Measurements from ENCODE around the gene HRG.
"Not testable (repeated sequence)": the region's sequence is repeated elsewhere in the genome, so short reads cannot be mapped to it uniquely, and the experiment has no call there.

The HRG gene, protein sequence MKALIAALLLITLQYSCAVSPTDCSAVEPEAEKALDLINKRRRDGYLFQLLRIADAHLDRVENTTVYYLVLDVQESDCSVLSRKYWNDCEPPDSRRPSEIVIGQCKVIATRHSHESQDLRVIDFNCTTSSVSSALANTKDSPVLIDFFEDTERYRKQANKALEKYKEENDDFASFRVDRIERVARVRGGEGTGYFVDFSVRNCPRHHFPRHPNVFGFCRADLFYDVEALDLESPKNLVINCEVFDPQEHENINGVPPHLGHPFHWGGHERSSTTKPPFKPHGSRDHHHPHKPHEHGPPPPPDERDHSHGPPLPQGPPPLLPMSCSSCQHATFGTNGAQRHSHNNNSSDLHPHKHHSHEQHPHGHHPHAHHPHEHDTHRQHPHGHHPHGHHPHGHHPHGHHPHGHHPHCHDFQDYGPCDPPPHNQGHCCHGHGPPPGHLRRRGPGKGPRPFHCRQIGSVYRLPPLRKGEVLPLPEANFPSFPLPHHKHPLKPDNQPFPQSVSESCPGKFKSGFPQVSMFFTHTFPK

DNA sequence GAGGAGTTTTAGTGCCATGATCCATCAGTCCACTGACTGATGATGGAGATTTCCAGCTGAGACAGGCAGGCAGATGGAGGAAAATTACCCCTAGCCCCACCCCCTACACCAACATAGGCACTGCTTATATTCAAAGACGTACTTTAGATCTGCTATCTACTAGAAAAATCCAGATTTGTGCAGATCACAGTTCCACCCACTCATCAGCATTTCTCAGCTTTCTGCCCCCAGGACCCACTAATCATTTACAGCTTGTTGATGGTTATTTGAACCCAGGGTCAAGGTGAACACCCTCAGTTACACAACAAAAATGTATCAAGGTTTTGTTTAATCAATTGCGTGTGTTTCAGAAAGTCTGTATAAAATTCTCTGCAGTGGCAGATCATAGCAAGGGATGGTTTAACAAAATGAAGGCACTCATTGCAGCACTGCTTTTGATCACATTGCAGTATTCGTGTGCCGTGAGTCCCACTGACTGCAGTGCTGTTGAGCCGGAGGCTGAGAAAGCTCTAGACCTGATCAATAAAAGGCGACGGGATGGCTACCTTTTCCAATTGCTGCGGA lies at the start of gene HRG:
TSS of gene HRG (plus strand) at position 390 of the 564 bp plus-strand sequence. CDS start at position 408, 18 bp downstream.
- FAIRE-seq: no peak

- FAIRE-seq: no peak
Observed at GRCh38 chr3:186616299-186616617, 49.6 kb upstream of the HRG start.

- no peak for FAIRE-seq
Observed at GRCh38 chr3:186617036-186617946, 48.5 kb upstream of the HRG start.

- FAIRE-seq: no peak
Observed at GRCh38 chr3:186618318-186618938, 47.4 kb upstream of the HRG start.

DNA sequence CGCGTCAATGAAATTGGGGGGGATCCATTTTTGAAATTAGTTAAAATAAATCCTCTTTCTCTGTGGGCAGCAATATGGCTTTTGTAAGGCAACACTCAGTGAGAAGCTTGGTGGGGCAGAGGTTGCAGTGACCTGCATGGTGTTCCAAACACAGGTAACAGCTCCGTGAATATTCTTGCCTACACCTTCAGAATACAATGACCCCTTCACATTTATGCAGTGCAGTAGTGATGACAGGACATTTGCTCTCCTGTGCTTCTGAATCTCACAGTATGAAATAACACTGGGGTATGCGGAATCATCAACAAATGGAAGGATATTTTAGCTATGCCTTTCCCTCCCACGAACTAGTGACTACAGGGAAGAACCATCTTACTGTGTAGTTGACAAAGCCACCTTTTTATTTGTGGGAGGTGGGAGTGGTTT lies 46.0 kb upstream of the HRG start:
- no peak for FAIRE-seq

DNA sequence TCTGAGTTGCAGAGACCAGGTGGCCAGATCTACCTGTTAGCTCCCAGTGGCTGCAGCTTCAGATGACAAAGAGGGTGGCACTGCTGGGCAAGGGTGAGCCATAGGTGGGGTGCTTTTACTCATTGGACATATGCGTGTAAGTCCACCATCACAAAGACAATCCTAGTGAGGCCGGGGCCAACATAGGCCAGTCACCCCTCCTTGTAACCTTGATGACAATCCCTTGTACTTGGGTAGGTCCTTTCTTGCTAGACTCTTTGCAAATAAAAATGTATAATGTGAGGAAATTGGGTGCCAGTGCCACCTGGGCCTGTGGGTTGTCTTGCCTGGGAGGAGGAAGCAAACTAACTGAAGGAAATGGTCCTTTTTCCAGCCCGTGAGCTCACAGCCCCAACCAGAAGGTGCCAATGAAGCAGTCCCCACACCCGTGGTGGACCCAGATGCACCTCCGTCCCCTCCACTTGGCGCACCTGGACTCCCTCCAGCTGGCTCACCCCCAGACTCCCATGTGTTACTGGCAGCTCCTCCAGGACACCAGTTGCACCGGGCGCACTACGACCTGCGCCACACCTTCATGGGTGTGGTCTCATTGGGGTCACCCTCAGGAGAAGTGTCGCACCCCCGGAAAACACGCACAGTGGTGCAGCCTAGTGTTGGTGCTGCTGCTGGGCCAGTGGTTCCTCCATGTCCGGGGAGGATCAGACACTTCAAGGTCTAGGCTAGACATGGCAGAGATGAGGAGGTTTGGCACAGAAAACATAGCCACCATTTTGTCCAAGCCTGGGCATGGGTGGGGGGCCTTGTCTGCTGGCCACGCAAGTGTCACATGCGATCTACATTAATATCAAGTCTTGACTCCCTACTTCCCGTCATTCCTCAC lies 45.4 kb upstream of the HRG start:
- FAIRE-seq: no peak

DNA sequence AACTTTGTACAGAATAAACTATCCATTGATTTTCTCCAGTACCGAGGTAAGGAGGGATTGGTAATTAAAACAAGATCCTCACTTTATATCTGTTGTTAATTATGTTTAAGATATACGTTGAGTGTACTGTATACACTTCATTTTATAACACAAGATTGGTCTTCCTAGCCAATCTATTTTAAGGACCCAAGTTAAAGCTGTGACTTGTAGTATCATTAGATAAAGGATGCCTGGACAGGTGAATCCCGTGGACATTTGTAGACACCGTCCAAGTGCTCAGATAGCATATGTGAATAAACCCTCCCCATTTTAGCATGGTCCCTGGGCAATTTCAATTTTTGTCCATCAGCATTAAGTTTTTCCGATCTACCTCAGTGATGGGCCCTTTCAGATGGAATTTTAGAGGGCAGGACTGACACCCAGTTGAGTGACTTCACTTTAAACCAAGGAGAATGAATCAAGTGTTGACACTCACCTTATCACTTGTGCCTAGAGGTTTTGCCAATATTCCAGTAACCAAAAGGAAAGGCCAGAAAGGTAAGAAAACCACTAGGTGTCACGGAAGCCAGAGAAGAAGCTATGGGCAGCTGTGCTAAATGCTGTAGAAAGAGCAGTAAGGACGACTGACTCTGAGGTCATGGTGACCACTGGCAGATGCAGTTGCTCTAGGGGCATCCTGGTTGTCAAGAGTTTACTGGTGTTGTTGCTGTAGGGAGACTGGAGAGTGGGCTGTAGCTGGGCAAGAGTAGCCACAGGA lies 43.7 kb upstream of the HRG start:
- FAIRE-seq: no peak

DNA sequence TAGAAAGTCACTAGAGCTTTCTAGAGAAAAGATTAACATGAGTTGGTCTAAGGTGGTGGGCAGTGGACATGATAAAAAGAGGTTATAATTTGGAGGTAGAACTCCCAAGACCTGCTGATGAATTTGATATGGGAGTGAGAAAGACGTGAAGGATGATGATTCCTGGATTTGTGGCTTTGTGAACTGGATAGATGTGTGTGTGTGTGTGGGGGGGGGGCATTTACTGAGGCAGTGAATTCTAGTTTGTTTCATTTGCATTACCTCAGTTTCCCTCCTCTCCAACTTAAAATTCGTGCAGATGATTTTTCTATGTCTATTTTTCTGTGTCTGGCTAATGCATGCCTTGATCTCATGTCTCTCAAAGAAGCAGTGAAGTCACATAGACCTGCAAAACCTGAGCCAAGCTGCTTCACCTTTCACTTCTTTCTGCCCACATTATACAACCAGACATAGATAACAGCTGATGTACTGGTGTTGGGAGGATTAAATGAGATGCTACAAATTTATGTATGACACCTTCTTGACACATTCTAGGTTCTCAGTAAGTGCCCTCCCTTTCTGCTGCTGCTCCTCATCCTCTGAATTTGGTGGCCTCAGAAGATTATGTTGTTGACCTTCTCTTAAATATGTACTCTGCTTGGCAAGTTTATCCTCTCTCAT lies 43.0 kb upstream of the HRG start:
- no peak for FAIRE-seq

- FAIRE-seq: no peak
Observed at GRCh38 chr3:186624598-186624997, 41.2 kb upstream of the HRG start.

DNA sequence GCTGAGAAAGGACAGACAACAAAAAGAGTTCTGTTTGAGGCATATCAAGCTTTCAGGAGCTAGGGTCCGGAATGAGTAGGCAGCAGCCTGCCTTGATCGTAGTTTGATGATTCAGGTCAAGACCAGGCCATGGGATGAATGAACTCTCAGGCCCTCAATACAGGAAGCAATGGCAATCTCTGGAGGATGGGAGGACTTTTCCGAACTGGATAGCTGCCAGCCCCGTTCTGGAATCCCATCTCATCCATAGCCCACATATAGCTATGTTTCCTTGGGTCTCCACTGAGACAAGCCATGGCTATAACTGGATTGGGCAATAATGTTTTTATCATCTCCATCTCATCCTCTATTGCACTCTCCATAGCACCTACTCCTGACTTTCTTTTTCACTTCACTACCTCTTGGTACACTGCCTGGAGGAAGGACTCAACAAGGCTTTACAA lies 40.2 kb upstream of the HRG start:
- no peak for FAIRE-seq

DNA sequence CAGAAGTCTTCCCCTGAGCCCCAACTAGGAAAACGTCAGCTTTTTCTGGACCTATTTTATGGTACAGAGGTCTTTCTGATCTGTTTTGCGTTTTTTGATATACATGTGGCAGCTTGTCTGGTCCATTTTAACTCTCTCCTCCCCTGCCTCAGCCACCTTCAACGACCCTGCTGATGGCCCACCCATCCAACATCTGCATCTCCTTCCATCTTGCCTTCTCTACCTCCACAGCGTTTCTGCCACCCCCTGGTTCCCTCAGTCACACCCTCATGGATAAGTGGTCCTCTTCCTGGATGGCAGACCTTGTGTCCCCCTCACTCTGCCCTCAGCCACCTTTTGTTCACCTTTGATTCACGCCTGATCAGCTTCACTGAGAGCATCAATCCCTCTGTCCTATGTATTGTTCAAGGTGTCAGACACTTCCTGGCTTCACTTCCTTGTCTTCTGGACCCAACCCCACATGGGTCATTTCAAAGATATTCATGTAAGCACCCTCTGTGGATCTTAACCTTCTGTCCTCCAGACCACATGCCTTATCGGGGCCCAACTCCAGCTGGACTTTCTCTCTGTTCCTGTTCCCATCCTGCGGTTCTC lies 39.5 kb upstream of the HRG start:
- FAIRE-seq: no peak

DNA sequence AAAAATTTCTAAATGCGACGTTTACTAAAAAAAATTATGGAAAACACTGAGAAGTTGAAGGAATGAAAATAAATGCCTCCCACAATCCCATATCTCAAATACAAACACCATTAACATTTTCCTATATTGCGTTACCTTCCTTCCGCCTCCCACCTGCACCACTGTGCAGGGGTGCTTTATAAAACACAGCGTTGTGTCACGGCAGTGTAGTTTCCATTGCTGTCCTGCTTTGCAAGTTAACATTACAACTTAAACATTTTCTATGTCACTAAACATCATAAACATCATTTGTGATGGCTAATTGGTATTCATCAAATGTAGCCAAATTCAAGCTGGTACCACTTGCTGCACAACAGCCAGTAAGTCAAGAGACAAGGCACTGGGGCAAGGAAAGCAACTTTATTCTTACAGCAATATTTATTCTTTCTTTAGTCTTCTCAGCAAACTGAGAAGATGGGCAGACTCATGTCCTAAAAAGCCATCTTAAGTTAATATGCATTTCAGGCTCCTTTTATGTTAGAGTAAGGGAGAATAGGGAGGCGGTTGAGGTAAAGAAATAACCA lies 37.9 kb upstream of the HRG start:
- no peak for FAIRE-seq

- no peak for FAIRE-seq
Observed at GRCh38 chr3:186628756-186629155, 37.1 kb upstream of the HRG start.

DNA sequence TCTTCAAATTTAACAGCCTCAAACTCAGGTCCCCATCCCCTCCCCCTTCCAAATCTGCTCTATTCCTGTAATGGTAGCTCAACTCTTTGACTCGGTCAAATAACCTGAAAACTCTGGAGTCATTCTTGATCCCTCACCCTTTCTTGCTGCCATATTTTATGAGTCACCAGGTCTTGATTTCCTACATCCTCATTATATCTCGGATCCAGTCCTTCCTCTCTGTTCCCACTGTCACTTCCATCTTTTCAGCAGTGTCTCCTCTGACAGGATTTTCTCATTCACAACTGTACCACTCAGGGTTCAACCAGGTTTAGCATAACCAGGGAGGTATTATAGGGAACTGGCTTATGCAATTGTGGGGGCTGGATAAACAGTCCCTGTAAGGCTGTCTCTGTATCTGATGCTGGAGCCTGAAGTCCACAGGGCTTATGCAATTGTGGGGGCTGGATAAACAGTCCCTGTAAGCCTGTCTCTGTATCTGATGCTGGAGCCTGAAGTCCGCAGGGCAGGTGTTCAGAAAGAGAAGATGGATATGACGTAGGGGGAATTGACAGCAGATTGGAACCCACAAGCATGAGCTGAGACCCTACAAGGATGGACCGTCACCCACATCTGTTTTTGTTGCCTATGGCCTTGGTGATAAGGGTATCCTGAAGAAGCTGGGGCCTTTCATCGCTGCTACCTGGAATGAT lies 34.7 kb upstream of the HRG start:
- no peak for FAIRE-seq

- FAIRE-seq: no peak
Observed at GRCh38 chr3:186633481-186633880, 32.3 kb upstream of the HRG start.

DNA sequence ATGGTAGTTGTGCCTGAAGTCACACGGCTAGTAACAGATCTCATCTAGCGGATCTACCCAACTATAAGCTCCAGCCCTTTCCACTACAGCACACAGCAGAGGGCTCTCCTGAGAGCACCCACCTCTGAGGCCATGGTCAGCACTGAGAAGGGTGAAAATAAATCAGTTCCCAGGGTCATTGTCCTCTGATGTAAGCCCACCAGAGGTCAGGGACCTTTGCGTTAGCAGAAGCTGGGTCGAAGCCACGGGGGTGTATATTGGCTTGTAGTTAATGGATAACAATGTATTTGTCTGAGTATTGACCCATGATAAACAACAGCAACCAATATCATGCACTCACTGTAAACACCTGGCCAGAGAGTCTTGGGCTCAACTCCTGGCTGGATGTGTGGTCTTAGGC lies 31.6 kb upstream of the HRG start:
- FAIRE-seq: not testable (repeated sequence)

DNA sequence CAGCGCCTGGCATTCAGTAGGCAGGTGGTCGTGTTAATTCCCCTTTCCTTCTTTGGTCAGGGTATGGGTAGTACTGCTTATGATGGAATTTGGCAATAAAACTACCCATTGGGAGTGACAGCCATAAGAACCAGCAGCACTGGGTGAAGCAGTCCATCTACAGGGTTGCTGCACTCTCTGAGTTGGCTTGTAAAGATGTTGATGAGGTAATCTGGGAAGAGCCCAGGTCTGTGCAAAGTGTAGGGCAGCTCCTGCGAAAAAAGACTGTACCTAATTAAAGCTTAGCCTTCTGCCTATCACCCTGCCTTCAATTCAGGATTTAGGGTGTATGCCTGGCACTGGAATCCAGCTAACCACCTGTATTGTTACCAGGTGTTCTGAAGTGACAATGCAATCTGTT lies 30.3 kb upstream of the HRG start:
- FAIRE-seq: no peak

- FAIRE-seq: no peak
Observed at GRCh38 chr3:186636536-186636935, 29.3 kb upstream of the HRG start.

DNA sequence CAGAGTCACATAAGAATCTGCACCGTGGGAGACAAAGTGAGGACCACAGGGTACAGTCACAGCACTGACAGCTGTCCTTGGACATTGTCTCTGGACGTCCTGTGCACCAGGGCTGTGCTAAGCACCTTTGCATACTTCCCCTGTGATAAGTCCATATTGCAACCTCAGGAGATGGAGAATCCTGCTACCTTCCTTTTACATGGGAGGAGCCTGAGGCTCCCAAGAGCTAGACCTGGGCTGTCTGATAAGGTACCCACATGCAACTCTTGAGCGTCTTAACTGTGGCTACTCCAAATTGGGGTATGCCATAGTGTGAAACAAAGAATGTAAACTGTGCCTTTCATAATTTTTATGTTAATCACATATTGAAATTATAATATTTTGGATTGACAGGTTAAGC lies 28.1 kb upstream of the HRG start:
- FAIRE-seq: no peak

Data from A204.1 (cell line).